Activated CD4-positive, alpha-beta T cell treated with anti-CD3 and anti-CD28 coated beads, Interleukin-2, amount 10 ng/mL, durations not matched to agents 24 days and 14 days (primary cell): Measurements from ENCODE around the gene PRDM16. TPM values are rescaled to one million over a fixed set of nuclear protein-coding genes. Genes with fewer than 3 reads are reported as not detected.

Source experiments
- DNase-seq: peaks from one replicate; pipeline ENCODE4 v3.0.0; 2022
- H3K27ac Mint-ChIP-seq: one replicate; pipeline ENCODE4 v1.8.0; 2022; ENCODE audit warnings: mild to moderate bottlenecking, mixed read lengths
- H3K27me3 Mint-ChIP-seq: one replicate; pipeline ENCODE4 v1.8.0; 2022; ENCODE audit warnings: mixed read lengths
- H3K36me3 Mint-ChIP-seq: one replicate; pipeline ENCODE4 v1.8.0; 2022; ENCODE audit warnings: low read depth, mild to moderate bottlenecking, mixed read lengths
- H3K4me1 Mint-ChIP-seq: one replicate; pipeline ENCODE4 v1.8.0; 2021; ENCODE audit warnings: mixed read lengths
- H3K4me3 Mint-ChIP-seq: one replicate; pipeline ENCODE4 v1.8.0; 2022; ENCODE audit warnings: mild to moderate bottlenecking, moderate library complexity, mixed read lengths
- H3K9me3 Mint-ChIP-seq: one replicate; pipeline ENCODE4 v1.8.0; 2021; ENCODE audit warnings: mixed read lengths
- intact Hi-C: fragments of 100-400 bp; cut with micrococcal nuclease; formaldehyde crosslinking; loops from one replicate; pipeline ENCODE4 v1.15.1; 2023
- total RNA-seq: library from RNA; stranded (reverse); gene quantifications from 2 replicates; pipeline ENCODE4 v1.2.3, GENCODE V29; 2022

The PRDM16 gene
- total RNA-seq, 1 donor from 2014 or later, result not detected

DNA sequence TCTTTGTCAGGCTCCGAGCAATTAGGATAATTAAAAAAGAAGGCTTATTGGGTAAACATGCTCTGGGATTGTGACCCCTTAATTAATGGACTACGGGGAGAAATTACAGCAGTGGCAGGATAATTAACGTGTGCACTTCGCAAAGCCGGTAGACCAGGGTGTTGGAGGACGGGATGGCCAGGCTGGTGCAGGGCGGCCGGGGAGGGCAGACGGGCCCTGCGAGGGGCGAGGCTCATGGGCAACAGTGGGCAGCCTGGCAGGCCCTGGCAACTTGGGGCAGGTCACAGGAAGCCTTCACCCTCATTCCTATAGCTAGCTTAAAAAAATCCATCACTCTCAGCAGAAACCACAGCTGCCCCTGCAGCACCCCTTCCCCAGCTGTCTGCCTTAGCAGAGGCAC, 199.3 kb downstream of the PRDM16 start:
- intact Hi-C loops, result no loop called here
- Mint-ChIP-seq H3K4me3 (no peak overlapping the region), H3K27ac (no peak overlapping the region), H3K27me3 (no peaks in the 10 kb centered on the region), H3K9me3 (no peaks in the 10 kb centered on the region), H3K36me3 (no peaks in the 10 kb centered on the region), H3K4me1 (no peaks in the 10 kb centered on the region)
- no peak for DNase-seq

DNA sequence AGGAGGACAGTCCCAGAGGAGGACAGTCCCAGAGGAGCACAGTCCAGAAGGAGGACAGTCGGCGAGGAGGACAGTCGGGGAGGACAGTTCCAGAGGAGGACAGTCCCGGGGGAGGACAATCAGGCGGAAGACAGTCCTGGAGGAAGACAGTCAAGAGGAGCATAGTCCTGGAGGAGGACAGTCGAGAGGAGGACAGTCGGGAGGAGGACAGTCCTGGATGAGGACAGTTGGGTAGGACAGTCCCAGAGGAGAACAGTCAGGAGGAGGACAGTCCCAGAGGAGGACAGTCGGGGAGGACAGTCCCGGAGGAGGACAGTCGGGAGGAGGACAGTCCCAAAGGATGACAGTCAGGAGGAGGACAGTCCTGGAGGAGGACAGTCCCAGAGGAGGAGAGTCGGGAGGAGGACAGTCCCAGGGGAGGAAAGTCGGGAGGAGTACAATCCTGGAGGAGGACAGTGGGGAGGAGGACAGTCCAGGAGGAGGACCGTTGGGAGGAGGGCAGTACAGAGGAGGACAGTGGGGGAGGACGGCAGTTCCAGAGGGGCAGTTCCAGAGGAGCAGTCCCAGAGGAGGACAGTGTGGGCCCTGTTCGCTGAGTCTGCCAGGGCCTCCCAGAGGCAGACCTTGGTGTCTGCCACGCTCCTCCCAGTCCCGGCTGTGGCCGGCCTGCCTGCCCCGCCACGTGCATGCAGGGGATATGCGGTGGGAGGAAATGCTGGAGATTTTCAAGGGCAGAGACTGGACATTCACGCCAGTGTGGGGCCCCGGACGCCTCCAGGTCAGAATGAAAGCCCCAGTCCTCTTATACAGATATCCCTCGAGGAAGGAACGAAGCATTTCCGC, 201.6 kb downstream of the PRDM16 start:
- no peak overlapping the region for H3K4me3 Mint-ChIP-seq
- no peak for DNase-seq
- no peaks in the 10 kb centered on the region for H3K9me3 Mint-ChIP-seq
- intact Hi-C loops, result no loop called here
- no peaks in the 10 kb centered on the region for H3K4me1 Mint-ChIP-seq
- no peaks in the 10 kb centered on the region for H3K27me3 Mint-ChIP-seq
- H3K36me3 Mint-ChIP-seq, result no peaks in the 10 kb centered on the region
- H3K27ac Mint-ChIP-seq, result no peak overlapping the region

DNA sequence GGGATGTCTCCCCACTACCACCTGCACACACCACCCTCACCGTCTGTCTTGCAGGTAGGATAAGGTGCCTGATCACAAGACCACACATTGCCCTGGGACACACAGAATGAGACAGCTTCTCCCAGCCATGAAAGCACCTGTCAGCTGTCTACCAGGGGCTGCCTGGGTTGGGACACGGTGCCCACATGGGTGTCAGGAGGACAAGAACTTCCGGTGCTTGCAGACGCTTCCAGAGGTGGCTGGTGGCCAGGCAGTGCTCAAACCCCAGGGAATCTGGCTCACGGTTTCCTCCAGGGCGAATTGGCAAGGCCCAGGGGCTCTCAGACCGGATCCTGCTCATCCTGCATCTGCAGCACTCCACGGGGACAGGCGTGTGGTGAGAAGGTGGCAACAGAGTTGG, 202.9 kb downstream of the PRDM16 start:
- intact Hi-C loops, result no loop called here
- Mint-ChIP-seq H3K27me3 (no peaks in the 10 kb centered on the region), H3K36me3 (no peaks in the 10 kb centered on the region), H3K4me3 (no peak overlapping the region), H3K9me3 (no peaks in the 10 kb centered on the region), H3K27ac (no peak overlapping the region), H3K4me1 (no peaks in the 10 kb centered on the region)
- DNase-seq, result no peak

DNA sequence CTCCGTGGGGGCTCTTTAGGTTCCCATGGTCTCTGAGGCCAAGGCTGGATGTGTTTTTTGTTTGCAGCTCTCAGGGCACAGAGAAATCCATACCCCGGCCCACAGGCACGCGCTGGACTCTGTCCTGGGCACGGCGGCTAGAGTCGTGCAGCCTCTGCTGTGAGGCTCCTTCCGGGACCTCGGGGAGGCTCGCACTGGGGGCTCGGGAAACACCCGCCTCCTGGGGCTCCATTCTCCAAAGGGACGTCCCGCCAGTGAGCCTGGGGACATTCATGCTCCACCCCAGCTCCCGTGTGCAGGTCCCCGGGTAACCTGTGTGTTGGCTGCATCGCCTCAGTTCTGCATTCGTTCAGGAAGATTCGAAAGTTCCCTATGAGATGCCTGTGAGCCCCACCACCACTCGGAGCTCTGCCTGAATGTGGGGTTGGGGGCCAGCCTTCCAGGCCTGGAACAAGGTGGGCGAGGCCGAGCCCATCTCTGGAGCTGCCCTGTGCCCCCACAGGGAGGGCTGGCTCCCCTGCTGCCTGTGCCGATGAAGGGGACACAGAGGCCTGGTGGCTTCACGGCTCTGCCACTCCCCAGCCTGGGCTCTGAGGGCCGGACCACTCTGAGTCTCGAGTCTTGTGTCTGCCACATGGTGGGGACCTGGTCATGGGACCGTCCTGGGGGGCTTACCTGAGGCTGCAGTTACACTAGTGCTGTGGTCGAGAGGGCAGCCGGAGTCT, 203.5 kb downstream of the PRDM16 start:
- no peak overlapping the region for H3K4me3 Mint-ChIP-seq
- H3K36me3 Mint-ChIP-seq, result no peaks in the 10 kb centered on the region
- H3K27me3 Mint-ChIP-seq, result no peaks in the 10 kb centered on the region
- no peaks in the 10 kb centered on the region for H3K4me1 Mint-ChIP-seq
- no peak overlapping the region for H3K27ac Mint-ChIP-seq
- intact Hi-C loops, result no loop called here
- no peaks in the 10 kb centered on the region for H3K9me3 Mint-ChIP-seq
- no peak for DNase-seq

DNA sequence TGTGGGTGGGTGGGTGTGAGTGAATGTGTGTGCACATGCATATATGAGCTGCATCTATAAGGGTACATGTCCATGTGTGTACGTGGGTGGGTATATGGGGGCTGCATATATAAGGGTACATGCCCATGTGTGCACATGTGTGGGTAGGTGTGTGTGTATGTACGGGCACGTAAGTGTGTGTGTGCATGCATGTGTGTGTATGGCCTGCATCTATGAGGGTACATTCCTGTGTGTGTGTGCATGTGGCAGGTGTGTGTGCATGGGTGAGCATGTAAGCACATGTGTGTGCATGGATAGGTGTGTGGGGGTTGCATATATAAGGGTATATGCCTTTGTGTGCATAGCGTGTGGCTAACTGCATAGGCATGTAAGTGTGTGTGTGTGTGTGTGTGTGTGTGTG, 204.4 kb downstream of the PRDM16 start:
- no peaks in the 10 kb centered on the region for H3K27me3 Mint-ChIP-seq
- H3K27ac Mint-ChIP-seq, result no peak overlapping the region
- intact Hi-C loops, result no loop called here
- H3K9me3 Mint-ChIP-seq, result no peaks in the 10 kb centered on the region
- no peaks in the 10 kb centered on the region for H3K36me3 Mint-ChIP-seq
- H3K4me1 Mint-ChIP-seq, result no peaks in the 10 kb centered on the region
- no peak overlapping the region for H3K4me3 Mint-ChIP-seq
- DNase-seq, result no peak

DNA sequence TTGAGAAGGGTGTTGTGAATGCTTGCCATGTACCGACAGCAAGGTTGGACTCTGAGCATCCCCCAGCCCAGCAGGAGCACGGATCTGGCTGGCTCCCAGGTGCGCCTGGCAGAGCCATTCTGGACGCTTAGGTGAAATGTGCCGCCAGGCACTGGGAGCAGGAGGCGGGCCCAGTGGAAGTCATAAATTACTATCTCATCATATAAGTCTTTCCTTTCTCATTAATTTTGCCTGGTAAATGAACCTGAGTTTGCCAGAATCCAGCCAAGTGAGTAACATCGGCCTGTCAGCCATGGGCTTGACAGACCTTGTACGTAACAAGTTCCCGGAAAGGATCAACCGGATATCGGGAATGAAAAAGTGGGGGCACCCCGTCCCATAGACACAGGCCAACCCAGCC, 206.0 kb downstream of the PRDM16 start:
- Mint-ChIP-seq H3K27me3 (no peaks in the 10 kb centered on the region), H3K4me3 (no peak overlapping the region), H3K4me1 (no peaks in the 10 kb centered on the region), H3K9me3 (no peaks in the 10 kb centered on the region), H3K27ac (no peak overlapping the region), H3K36me3 (no peaks in the 10 kb centered on the region)
- intact Hi-C loops, result no loop called here
- DNase-seq, result no peak

DNA sequence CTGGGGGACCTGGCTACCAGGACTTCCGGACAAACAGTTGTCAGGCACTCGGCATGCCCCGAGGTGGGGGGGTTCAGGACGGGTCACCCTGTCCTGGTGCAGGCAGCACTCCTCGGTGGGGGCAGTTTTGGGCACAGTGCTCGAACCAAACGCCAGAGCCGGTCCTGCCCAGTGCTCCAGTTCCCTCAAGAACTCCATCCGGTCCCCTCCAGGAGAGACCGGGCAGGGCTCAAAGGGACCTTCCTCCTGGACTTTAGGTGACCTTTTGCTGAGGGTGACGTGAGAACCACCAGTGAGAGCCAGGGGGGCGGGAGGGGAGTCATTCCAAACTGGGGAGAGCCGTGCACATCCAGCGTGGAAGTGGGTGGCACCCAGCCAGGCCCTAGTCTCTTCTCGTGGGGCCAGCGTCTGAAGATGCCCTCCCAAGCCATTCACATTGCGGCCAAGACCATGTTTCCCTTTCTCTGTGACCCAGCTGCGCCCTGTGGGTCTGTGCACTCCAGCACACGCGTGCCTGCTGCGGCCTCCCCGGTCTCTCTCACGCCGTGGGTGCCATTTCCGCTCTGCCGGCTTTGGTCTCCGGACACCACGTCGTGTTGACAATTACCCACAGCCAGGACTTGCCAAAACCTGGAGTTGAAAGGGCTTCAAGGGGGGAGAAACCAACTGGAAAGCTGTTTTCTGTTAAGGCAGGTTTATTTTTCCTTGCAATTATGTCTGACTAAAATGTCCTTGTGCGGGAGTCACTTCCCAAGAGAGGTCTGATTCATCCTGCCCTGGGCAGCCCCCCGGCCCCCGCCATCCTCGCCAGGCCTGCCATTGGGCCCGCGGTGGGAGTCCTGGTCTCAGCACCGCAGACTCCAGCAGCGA, 206.7 kb downstream of the PRDM16 start:
- H3K36me3 Mint-ChIP-seq, result no peaks in the 10 kb centered on the region
- H3K4me3 Mint-ChIP-seq, result no peak overlapping the region
- intact Hi-C loops, result no loop called here
- H3K27me3 Mint-ChIP-seq, result no peaks in the 10 kb centered on the region
- no peaks in the 10 kb centered on the region for H3K9me3 Mint-ChIP-seq
- DNase-seq, result no peak
- no peaks in the 10 kb centered on the region for H3K4me1 Mint-ChIP-seq
- no peak overlapping the region for H3K27ac Mint-ChIP-seq

DNA sequence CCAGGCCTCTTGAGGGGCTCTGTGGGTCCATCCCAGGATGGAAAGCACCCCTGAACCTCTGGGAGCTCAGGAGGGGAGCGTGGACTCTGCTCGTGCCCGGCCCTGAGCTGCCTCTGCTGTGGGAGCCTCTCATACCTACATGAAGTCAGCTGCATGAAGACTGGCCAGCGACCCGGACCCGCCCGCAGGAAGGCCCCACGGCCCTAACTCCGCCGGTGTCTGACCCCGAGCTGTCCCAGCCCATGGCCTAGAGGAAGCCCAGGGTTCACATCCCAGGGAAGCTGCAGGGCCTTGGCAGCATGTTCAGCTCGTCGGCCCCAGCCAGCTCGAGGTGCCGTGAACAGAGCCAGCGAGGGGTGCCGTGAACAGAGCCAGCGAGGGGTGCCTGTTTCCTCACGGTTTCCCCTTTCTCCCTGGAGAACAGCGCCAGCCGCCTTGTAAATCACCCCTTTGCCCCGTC, 207.4 kb downstream of the PRDM16 start:
- Mint-ChIP-seq H3K36me3 (no peaks in the 10 kb centered on the region), H3K4me1 (no peaks in the 10 kb centered on the region), H3K4me3 (no peak overlapping the region), H3K27me3 (no peaks in the 10 kb centered on the region), H3K9me3 (no peaks in the 10 kb centered on the region), H3K27ac (no peak overlapping the region)
- intact Hi-C loops, result no loop called here
- no peak for DNase-seq

DNA sequence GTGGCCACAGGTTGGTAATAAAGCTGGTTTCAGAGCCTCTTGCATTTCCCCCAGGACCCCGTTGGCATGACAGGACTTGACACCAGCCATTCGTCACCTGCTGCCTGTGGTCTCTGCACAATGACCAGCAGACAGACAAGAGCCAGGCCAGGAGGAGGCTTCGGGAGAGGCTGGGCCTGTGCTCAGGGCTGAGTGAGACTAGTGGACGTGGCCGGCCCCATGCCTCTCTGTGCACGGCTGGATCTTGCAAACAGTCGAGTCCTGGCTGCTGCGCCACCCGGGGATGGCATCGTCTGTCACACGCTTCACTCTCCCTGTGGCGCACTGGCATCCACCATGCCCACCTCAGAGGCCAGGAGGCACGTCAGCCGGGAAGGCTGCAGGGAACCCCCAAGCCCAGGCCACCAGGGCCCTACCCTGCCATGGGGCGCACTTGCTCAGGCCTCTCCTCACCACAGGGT, 208.0 kb downstream of the PRDM16 start:
- intact Hi-C loops, result no loop called here
- no peaks in the 10 kb centered on the region for H3K27me3 Mint-ChIP-seq
- no peak for DNase-seq
- H3K36me3 Mint-ChIP-seq, result no peaks in the 10 kb centered on the region
- H3K27ac Mint-ChIP-seq, result no peak overlapping the region
- H3K4me3 Mint-ChIP-seq, result no peak overlapping the region
- no peaks in the 10 kb centered on the region for H3K4me1 Mint-ChIP-seq
- no peaks in the 10 kb centered on the region for H3K9me3 Mint-ChIP-seq

DNA sequence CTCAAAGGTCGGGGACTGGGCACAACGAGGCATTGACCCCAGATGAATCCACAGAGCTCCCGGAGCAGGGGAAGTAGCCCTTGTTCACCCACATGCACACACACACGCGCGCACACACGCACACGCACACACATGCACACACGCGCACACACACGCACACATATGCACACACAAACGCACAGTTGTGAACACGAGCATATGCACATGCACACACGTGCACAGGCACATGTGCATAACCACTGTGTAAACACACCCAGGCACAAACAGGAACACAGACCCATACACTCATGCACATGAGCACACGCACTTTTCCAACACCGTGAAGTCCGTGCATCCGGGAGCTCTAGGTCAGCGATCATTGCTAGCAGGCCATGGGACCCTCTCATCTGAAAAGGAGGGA, 208.6 kb downstream of the PRDM16 start:
- no peaks in the 10 kb centered on the region for H3K36me3 Mint-ChIP-seq
- H3K27ac Mint-ChIP-seq, result no peak overlapping the region
- intact Hi-C loops, result no loop called here
- DNase-seq, result no peak
- no peaks in the 10 kb centered on the region for H3K4me1 Mint-ChIP-seq
- H3K4me3 Mint-ChIP-seq, result no peak overlapping the region
- no peaks in the 10 kb centered on the region for H3K27me3 Mint-ChIP-seq
- H3K9me3 Mint-ChIP-seq, result no peaks in the 10 kb centered on the region

DNA sequence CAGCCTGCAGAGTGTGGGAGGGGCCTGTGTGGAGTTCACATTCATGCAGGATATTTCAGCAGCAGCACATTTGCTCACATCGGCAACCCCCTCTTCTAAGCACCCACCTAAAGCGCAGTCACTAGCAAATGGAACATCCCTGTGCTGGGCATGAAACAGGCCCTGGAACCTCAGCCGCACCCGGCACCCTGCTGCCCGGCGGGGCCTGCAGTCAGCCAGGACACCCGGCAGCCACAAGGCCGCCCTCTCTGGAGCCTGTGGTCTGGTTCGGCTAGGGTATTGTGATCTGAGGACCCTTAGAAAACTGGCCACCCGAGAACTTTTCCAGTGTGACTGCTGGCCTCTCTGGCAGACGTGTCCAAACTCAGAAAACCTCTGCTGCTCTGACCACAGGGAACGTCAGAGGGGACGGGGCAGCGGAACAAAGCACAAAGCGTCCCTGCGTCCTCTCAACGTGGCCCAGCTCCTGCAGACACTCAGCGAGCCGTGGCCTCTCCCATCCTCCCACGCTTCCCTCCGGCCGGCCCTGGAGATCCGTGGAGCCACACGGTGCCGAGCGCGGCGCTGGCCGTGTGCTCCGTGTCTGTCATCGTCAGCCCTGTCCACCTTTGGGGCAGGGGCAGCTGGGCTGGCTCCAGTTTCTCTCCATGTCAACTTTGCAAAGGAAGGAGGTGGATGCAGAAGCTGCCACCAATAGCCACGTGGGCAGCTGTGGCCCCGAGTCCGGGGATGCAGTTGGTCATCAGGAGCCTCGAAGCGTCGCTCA, 209.6 kb downstream of the PRDM16 start:
- Mint-ChIP-seq H3K27ac (no peak overlapping the region), H3K9me3 (no peaks in the 10 kb centered on the region), H3K36me3 (no peaks in the 10 kb centered on the region), H3K27me3 (no peaks in the 10 kb centered on the region), H3K4me3 (no peak overlapping the region), H3K4me1 (no peaks in the 10 kb centered on the region)
- intact Hi-C loops, result no loop called here
- no peak for DNase-seq

DNA sequence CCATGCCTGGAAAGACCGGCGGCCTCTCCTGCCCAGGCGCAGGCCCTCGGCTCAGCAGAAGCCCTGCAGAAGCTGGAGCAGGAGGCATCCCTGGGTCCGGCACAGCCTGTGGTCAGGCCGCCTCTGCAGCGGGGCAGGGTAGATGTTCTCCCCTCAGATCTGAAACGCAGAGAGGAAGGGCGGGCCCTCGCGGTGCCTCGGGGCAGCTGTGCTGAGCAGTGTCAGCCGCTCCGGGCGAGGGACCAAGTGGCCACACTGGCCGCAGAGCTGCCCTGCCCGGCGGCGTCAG, 210.1 kb downstream of the PRDM16 start:
- H3K36me3 Mint-ChIP-seq, result no peaks in the 10 kb centered on the region
- H3K4me3 Mint-ChIP-seq, result no peak overlapping the region
- H3K27me3 Mint-ChIP-seq, result no peaks in the 10 kb centered on the region
- no peaks in the 10 kb centered on the region for H3K4me1 Mint-ChIP-seq
- H3K9me3 Mint-ChIP-seq, result no peaks in the 10 kb centered on the region
- H3K27ac Mint-ChIP-seq, result no peak overlapping the region
- no peak for DNase-seq
- intact Hi-C loops, result no loop called here

DNA sequence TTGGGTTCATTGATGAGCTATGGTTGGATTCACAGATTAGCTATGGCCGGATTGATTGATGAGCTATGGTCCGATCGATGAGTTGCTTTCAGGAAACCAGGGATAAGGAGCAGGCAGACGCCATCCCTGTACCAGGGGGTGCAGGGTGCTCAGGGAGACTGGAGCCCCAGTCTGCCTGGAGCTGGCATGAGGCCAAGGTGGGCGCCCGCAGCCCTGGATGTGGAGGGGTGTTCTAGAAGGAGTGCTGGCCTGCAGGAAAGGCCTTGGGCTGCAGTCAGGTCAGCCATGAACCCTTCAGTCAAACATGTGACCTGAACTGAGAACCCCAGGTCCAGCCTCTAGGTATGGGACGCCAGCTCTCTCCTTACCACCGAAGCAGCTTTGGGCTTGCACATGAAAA, 212.7 kb downstream of the PRDM16 start:
- intact Hi-C loops, result no loop called here
- no peaks in the 10 kb centered on the region for H3K36me3 Mint-ChIP-seq
- no peak overlapping the region for H3K27ac Mint-ChIP-seq
- DNase-seq, result no peak
- H3K4me3 Mint-ChIP-seq, result no peak overlapping the region
- no peaks in the 10 kb centered on the region for H3K9me3 Mint-ChIP-seq
- H3K4me1 Mint-ChIP-seq, result no peaks in the 10 kb centered on the region
- no peaks in the 10 kb centered on the region for H3K27me3 Mint-ChIP-seq
